ENCODE data around the gene MRPS16. TPM values are rescaled to one million over a fixed set of nuclear protein-coding genes. Genes with fewer than 3 reads are reported as not detected.

MRPS16 gene
- total RNA-seq, 1 donor from 2014 or later, result 106 TPM

DNA sequence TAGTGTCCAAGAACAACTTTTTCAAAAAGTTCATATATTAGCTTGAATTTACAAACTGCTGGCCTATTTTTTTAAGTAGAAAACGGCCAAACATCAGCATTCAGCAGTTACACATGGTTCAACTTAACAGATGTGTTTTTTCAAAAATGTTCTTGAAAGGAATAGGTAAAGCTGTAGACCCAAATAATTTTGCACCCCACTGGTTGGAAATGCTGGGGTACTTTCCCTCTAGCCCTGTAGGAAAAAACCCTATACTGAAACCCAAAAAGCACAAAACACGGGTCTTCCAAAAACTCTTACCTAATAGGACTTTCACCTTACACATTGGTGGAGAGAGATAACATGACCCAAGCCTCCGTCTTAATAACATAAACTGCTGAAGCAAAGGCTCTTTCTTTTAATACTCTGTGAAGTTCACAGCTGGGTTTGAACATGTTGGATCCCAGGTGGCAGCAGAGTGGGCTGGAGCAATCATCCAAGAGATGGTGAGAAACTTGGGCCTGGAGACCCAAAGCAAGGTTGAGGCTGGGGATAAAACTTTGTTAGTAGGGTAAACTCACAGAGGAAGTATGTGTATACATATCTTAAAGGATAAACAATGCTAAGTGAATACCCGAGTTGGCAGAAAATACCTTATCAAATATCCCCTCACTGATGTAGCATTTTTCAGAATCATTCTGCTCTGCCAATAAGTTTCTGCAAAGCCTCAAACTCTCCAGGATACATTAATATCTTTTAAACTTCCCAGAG is 4.8 kb downstream of the MRPS16 start:
- TF ChIP-seq, protein P1, sequence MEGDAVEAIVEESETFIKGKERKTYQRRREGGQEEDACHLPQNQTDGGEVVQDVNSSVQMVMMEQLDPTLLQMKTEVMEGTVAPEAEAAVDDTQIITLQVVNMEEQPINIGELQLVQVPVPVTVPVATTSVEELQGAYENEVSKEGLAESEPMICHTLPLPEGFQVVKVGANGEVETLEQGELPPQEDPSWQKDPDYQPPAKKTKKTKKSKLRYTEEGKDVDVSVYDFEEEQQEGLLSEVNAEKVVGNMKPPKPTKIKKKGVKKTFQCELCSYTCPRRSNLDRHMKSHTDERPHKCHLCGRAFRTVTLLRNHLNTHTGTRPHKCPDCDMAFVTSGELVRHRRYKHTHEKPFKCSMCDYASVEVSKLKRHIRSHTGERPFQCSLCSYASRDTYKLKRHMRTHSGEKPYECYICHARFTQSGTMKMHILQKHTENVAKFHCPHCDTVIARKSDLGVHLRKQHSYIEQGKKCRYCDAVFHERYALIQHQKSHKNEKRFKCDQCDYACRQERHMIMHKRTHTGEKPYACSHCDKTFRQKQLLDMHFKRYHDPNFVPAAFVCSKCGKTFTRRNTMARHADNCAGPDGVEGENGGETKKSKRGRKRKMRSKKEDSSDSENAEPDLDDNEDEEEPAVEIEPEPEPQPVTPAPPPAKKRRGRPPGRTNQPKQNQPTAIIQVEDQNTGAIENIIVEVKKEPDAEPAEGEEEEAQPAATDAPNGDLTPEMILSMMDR (conservative IDR thresholded peaks at IDR 0.05), result no peak
- H3K4me1 Mint-ChIP-seq, result peaks cover 63% of the 10 kb centered on the region
- peak overlapping the region; percentile 98 for H3K4me3 Mint-ChIP-seq
- H3K36me3 Mint-ChIP-seq (ENCODE audit: low read depth), result peaks cover 16% of the 10 kb centered on the region
- H3K27ac Mint-ChIP-seq (ENCODE audit: unreplicated experiment), result peak overlapping the region; percentile 31
- no peak for DNase-seq (ENCODE audit: low read depth, low spot score)
- no peaks in the 10 kb centered on the region for H3K27me3 Mint-ChIP-seq (ENCODE audit: low read depth)
- H3K9me3 Mint-ChIP-seq, result no peaks in the 10 kb centered on the region

DNA sequence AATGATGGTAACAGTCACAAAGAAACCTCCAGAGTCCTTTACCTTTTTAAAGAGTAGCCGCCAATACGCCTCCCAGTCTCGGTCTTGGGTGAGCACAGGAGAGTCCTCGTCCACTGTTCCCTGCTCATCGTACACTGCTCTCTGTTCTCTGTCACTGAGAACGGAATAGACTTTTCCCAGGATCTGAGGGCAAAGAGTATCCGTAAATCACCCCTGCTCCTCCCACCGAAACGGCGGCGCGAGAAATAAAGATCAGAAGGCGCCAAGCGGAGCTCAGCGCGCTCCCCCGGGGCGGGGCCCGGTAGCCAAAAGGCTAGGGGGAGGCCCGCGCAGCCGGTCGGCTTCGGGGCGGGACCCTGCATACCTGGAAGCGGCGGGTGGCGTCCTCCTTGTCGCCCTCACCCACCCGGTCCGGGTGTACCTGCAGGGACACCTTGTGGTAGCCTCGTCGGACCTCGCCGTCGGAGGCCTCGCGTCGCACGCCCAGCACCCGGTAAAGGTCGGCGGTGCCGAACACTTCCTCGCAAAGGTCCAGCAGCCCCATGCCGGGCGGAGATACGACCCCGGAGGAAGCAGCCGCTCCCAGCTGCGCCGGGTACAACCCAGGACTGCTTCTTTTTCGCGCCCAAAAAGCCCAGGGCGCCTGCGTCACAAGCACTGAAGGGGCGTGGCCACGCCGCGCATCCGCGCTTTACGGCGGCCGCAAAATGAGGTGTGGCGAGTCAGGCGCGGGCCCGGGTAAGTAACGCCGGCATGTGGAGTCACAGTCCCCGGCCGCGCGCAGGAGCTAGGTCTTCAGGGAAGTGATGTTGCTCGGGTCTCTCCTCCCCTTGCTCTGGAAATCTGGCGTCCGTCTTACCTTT is 5.6 kb downstream of the MRPS16 start, which contains the start of gene DNAJC9:
DNAJC9 (minus strand) TSS at position 610 of the 863 bp plus-strand sequence; CDS start at position 544, 66 bp downstream.
- TF ChIP-seq, protein P1 (conservative IDR thresholded peaks at IDR 0.05), result no peak
- Mint-ChIP-seq H3K27me3 (ENCODE audit: low read depth) (no peaks in the 10 kb centered on the region), H3K4me1 (peaks cover 58% of the 10 kb centered on the region), H3K9me3 (no peaks in the 10 kb centered on the region), H3K27ac (ENCODE audit: unreplicated experiment) (peak within 1 kb of the TSS; percentile 99), H3K4me3 (peak within 1 kb of the TSS; percentile 98), H3K36me3 (ENCODE audit: low read depth) (peaks cover 17% of the 10 kb centered on the region)
- DNase-seq (ENCODE audit: low read depth, low spot score), result peak; percentile 99

DNA sequence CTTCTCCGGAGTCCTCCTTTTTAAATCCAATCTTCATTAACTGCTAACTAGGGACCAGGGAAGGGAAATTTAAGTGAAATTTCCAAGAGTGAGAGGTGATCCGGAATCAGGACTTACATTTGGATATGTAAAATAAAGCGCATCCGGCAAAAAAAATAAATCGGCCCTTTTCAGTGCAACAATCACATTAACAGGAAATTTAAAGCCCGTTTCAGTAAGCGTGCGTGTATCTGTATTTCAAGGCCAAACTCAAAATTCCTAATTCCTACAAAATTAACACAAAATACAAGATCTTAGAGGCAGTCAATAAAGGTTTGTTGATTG is 6.2 kb downstream of the MRPS16 start:
- H3K4me3 Mint-ChIP-seq, result peak overlapping the region; percentile 98
- no peaks in the 10 kb centered on the region for H3K9me3 Mint-ChIP-seq
- peak overlapping the region; percentile 99 for H3K27ac Mint-ChIP-seq (ENCODE audit: unreplicated experiment)
- H3K36me3 Mint-ChIP-seq (ENCODE audit: low read depth), result peaks cover 18% of the 10 kb centered on the region
- no peak for DNase-seq (ENCODE audit: low read depth, low spot score)
- H3K27me3 Mint-ChIP-seq (ENCODE audit: low read depth), result no peaks in the 10 kb centered on the region
- TF ChIP-seq, protein P1 (conservative IDR thresholded peaks at IDR 0.05), result no peak
- peaks cover 53% of the 10 kb centered on the region for H3K4me1 Mint-ChIP-seq

DNA sequence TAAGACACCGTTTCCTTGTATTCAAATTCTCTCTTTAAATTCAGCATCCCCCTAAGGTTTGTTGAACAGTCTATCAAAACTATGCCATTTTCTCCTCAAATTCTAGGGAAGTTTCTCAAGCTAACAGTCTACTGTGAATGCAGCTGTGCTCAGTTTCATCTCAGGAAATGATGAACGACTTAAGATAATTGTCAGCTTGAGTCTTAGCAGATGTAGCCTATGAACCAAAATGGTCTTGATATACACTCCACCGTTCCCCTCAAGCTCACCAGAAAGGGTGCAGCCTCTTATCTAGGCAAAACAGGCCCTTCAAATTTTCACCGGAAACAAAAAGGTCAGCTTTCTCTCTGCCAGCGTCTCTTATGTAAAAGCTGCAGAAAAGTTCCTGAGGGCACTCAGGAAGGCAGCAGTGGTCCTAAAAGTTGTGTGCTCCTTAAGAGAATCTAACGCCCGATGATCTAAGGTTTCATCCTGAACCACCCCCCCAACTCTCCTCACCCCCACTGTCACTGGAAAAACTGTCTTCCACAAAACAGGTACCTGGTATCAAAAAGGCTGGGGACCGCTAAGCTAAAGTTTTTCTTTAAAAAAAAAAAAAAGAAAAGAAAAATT is 7.5 kb downstream of the MRPS16 start:
- peak overlapping the region; percentile 64 for H3K27ac Mint-ChIP-seq (ENCODE audit: unreplicated experiment)
- H3K36me3 Mint-ChIP-seq (ENCODE audit: low read depth), result peaks cover 21% of the 10 kb centered on the region
- no peaks in the 10 kb centered on the region for H3K27me3 Mint-ChIP-seq (ENCODE audit: low read depth)
- H3K4me3 Mint-ChIP-seq, result peak overlapping the region; percentile 98
- TF ChIP-seq, protein P1 (conservative IDR thresholded peaks at IDR 0.05), result no peak
- H3K4me1 Mint-ChIP-seq, result peaks cover 44% of the 10 kb centered on the region
- H3K9me3 Mint-ChIP-seq, result no peaks in the 10 kb centered on the region
- DNase-seq (ENCODE audit: low read depth, low spot score), result no peak

DNA sequence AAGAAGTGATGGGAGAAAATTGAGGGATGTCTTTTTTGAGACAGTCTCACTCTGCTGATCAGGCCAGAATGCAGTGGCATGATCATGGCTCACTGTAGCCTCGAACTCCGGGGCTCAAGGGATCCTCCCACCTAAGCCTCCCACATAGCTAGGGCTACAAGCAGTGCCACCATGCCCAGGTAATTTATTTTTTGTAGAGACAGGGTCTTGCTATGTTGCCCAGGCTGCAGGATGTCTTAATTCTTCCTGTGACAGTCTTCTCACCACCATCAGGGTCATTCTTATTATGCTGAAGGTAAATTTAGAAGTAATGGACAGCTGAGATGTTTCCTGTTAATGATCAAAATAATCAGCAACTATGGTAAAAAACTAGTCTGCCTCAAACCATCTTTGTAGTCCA is 12.5 kb downstream of the MRPS16 start:
- TF ChIP-seq, protein P1 (conservative IDR thresholded peaks at IDR 0.05), result no peak
- no peak overlapping the region for H3K4me3 Mint-ChIP-seq
- H3K9me3 Mint-ChIP-seq, result no peaks in the 10 kb centered on the region
- no peak for DNase-seq (ENCODE audit: low read depth, low spot score)
- H3K4me1 Mint-ChIP-seq, result peaks cover 10% of the 10 kb centered on the region
- peaks cover 11% of the 10 kb centered on the region for H3K36me3 Mint-ChIP-seq (ENCODE audit: low read depth)
- H3K27ac Mint-ChIP-seq (ENCODE audit: unreplicated experiment), result no peak overlapping the region
- no peaks in the 10 kb centered on the region for H3K27me3 Mint-ChIP-seq (ENCODE audit: low read depth)

Measured in neural crest cell (in vitro differentiated cells).